WTC11 (cell line): Measurements from ENCODE around the gene AGO3. TPM values are rescaled to one million over a fixed set of nuclear protein-coding genes. Genes with fewer than 3 reads are reported as not detected.

ENCODE experiments used
- ATAC-seq: fragments of 200-7000 bp; cut with Tn5 transposase; 2 replicates; pipeline ENCODE4 v1.10.0; 2021; ENCODE audit warnings: mild to moderate bottlenecking, moderate library complexity
- CTCF ChIA-PET: fragments of 300-600 bp; sonication (Branson Sonifier 250); formaldehyde crosslinking; loops from one replicate; lab custom pipeline; 2021; ENCODE audit warnings: antibody characterized with exemption; lab: Charles Lee
- POLR2A ChIA-PET: fragments of 350-600 bp; sonication (Branson Sonifier 250); formaldehyde crosslinking; loops from one replicate; lab custom pipeline; 2021; ENCODE audit warnings: antibody characterized with exemption; lab: Charles Lee
- DNase-seq: peaks from one replicate; pipeline ENCODE4 v3.0.0; 2021; ENCODE audit warnings: low spot score
- H3K27ac Mint-ChIP-seq: 2 replicates; pipeline ENCODE4 v1.8.0; 2021; ENCODE audit warnings: mixed read lengths
- H3K27me3 Mint-ChIP-seq: 2 replicates; pipeline ENCODE4 v1.8.0; 2021; ENCODE audit warnings: low read depth, mild to moderate bottlenecking, moderate library complexity, mixed read lengths
- H3K36me3 Mint-ChIP-seq: 2 replicates; pipeline ENCODE4 v1.8.0; 2021; ENCODE audit warnings: mixed read lengths
- H3K4me1 Mint-ChIP-seq: 2 replicates; pipeline ENCODE4 v1.8.0; 2022; ENCODE audit warnings: mixed read lengths
- H3K4me3 Mint-ChIP-seq: 2 replicates; pipeline ENCODE4 v1.8.0; 2021; ENCODE audit warnings: mild to moderate bottlenecking, moderate library complexity, mixed read lengths
- H3K9me3 Mint-ChIP-seq: 2 replicates; pipeline ENCODE4 v1.8.0; 2021; ENCODE audit warnings: mixed read lengths
- ATF6 ChIP-seq: sonication (generic); formaldehyde crosslinking; IDR thresholded peaks from 2 replicates; pipeline ENCODE4 v1.8.1; 2023; ENCODE audit warnings: mild to moderate bottlenecking, missing genetic modification reagents
- CBFB ChIP-seq: sonication (generic); formaldehyde crosslinking; IDR thresholded peaks from 2 replicates; pipeline ENCODE4 v1.8.1; 2022; ENCODE audit warnings: mild to moderate bottlenecking, low read depth, missing genetic modification reagents
- CREM ChIP-seq: sonication (generic); formaldehyde crosslinking; IDR thresholded peaks from 2 replicates; pipeline ENCODE4 v1.8.1; 2022; ENCODE audit warnings: mild to moderate bottlenecking, missing genetic modification reagents, moderate library complexity
- CTCF ChIP-seq: fragments of 200-600 bp; IDR thresholded peaks from 2 replicates; pipeline ENCODE4 v1.8.0; 2022; ENCODE audit warnings: antibody characterized with exemption
- ERG ChIP-seq: fragments of 250-450 bp; sonication (Bioruptor Pico); IDR thresholded peaks from 2 replicates; pipeline ENCODE4 v1.8.0; 2021; ENCODE audit warnings: mild to moderate bottlenecking
- FOXJ3 ChIP-seq: sonication (generic); formaldehyde crosslinking; IDR thresholded peaks from 2 replicates; pipeline ENCODE4 v1.9.0; 2021; ENCODE audit warnings: missing genetic modification reagents, mild to moderate bottlenecking, borderline replicate concordance
- IRF2 ChIP-seq: sonication (generic); formaldehyde crosslinking; IDR thresholded peaks from 2 replicates; pipeline ENCODE4 v1.8.0; 2022; ENCODE audit warnings: low read depth, missing genetic modification reagents, borderline replicate concordance
- KAT7 ChIP-seq: sonication (generic); formaldehyde crosslinking; IDR thresholded peaks from 2 replicates; pipeline ENCODE4 v1.8.1; 2023; ENCODE audit warnings: missing genetic modification reagents, mild to moderate bottlenecking, borderline replicate concordance
- MLX ChIP-seq: sonication (generic); formaldehyde crosslinking; IDR thresholded peaks from 2 replicates; pipeline ENCODE4 v1.8.1; 2023; ENCODE audit warnings: mild to moderate bottlenecking, missing genetic modification reagents, moderate library complexity
- MYBL2 ChIP-seq: sonication (generic); formaldehyde crosslinking; IDR thresholded peaks from 2 replicates; pipeline ENCODE4 v1.8.1; 2023; ENCODE audit warnings: mild to moderate bottlenecking, moderate library complexity, missing genetic modification reagents
- NFATC4 ChIP-seq: fragments of 250-450 bp; sonication (Bioruptor Pico); IDR thresholded peaks from 2 replicates; pipeline ENCODE4 v1.9.0; 2021; ENCODE audit warnings: mild to moderate bottlenecking
- ZNF423 ChIP-seq: fragments of 250-450 bp; sonication (Bioruptor Pico); IDR thresholded peaks from 2 replicates; pipeline ENCODE4 v2.1.2; 2022; ENCODE audit warnings: mild to moderate bottlenecking, moderate library complexity
- total RNA-seq: library from RNA; stranded (reverse); gene quantifications from 3 replicates; pipeline ENCODE4 v1.2.3, GENCODE V29; 2021
- TF ChIP-seq, protein P1 (sequence below): fragments of 250-450 bp; sonication (Bioruptor Pico); IDR thresholded peaks from 2 replicates; pipeline ENCODE4 v2.1.2; 2022; ENCODE audit warnings: mild to moderate bottlenecking, moderate library complexity
- TF ChIP-seq, protein P2 (sequence below): sonication (generic); formaldehyde crosslinking; IDR thresholded peaks from 2 replicates; pipeline ENCODE4 v1.8.0; 2022; ENCODE audit warnings: mild to moderate bottlenecking, missing genetic modification reagents
- TF ChIP-seq, protein P3 (sequence below): sonication (generic); formaldehyde crosslinking; IDR thresholded peaks from 2 replicates; pipeline ENCODE4 v1.8.1; 2022; ENCODE audit warnings: low read depth, mild to moderate bottlenecking, moderate library complexity, missing genetic modification reagents, borderline replicate concordance
- TF ChIP-seq, protein P4 (sequence below): sonication (generic); formaldehyde crosslinking; conservative IDR thresholded peaks from 2 replicates; pipeline ENCODE4 v1.8.1; 2023; ENCODE audit warnings: mild to moderate bottlenecking, low read depth, missing genetic modification reagents, moderate library complexity

Gene AGO3
- total RNA-seq, 1 experiment from 2014 or later, result 26.8 TPM

DNA sequence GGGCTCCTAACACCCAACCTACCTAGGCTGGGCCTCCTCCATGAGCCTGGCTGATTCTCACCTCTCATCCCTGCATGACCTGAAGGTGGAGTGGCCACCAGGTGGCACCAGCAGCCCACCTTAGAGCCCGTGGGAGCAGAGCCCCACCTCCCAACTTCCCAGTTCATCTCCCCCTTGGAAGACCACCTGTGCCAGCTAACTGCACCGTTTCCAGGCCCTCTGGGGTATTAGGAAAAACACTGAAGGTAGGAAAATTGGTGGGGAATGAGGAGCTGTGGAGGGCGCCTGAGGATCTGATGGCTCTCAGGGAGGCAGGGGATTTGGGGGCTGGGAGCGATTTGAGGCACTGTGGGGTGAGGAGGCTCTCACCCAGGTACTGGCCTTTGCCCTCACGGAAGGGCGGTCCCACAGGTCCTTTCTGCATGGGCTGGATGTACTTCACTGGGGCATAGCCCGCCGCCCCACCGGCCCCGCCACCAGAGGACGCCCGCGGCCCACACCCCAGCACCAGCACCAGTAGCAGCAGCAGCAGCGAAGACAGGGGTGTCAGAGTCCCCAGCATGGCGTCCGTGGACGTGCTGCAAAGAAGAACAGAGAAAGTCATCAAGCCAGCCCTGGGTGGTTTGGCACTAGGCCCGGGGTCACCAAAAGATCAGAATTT lies 168.9 kb downstream of the AGO3 start:
- TF ChIP-seq ATF6 (CRISPR knock-in tag), result no peak
- TF ChIP-seq NFATC4 (CRISPR knock-in tag), result no peak
- TF ChIP-seq CBFB (CRISPR knock-in tag), result no peak
- TF ChIP-seq ZNF423 (CRISPR knock-in tag), result 0 out of 2 replicates have a peak, but pooled peaks have one; percentile 5
- TF ChIP-seq CREM (CRISPR knock-in tag), result no peak
- no peak for TF ChIP-seq MLX (CRISPR knock-in tag)
- peak; percentile 76 for TF ChIP-seq CTCF
- TF ChIP-seq FOXJ3, result no peak
- TF ChIP-seq, protein P1, sequence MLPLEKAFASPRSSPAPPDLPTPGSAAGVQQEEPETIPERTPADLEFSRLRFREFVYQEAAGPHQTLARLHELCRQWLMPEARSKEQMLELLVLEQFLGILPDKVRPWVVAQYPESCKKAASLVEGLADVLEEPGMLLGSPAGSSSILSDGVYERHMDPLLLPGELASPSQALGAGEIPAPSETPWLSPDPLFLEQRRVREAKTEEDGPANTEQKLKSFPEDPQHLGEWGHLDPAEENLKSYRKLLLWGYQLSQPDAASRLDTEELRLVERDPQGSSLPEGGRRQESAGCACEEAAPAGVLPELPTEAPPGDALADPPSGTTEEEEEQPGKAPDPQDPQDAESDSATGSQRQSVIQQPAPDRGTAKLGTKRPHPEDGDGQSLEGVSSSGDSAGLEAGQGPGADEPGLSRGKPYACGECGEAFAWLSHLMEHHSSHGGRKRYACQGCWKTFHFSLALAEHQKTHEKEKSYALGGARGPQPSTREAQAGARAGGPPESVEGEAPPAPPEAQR (CRISPR knock-in tag), result no peak
- no peak for TF ChIP-seq IRF2 (CRISPR knock-in tag)
- TF ChIP-seq, protein P2, sequence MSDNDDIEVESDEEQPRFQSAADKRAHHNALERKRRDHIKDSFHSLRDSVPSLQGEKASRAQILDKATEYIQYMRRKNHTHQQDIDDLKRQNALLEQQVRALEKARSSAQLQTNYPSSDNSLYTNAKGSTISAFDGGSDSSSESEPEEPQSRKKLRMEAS, result no peak
- TF ChIP-seq, protein P3, sequence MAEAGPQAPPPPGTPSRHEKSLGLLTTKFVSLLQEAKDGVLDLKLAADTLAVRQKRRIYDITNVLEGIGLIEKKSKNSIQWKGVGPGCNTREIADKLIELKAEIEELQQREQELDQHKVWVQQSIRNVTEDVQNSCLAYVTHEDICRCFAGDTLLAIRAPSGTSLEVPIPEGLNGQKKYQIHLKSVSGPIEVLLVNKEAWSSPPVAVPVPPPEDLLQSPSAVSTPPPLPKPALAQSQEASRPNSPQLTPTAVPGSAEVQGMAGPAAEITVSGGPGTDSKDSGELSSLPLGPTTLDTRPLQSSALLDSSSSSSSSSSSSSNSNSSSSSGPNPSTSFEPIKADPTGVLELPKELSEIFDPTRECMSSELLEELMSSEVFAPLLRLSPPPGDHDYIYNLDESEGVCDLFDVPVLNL (CRISPR knock-in tag), result no peak
- TF ChIP-seq ERG (CRISPR knock-in tag), result no peak
- TF ChIP-seq KAT7, result no peak
- TF ChIP-seq, protein P4, sequence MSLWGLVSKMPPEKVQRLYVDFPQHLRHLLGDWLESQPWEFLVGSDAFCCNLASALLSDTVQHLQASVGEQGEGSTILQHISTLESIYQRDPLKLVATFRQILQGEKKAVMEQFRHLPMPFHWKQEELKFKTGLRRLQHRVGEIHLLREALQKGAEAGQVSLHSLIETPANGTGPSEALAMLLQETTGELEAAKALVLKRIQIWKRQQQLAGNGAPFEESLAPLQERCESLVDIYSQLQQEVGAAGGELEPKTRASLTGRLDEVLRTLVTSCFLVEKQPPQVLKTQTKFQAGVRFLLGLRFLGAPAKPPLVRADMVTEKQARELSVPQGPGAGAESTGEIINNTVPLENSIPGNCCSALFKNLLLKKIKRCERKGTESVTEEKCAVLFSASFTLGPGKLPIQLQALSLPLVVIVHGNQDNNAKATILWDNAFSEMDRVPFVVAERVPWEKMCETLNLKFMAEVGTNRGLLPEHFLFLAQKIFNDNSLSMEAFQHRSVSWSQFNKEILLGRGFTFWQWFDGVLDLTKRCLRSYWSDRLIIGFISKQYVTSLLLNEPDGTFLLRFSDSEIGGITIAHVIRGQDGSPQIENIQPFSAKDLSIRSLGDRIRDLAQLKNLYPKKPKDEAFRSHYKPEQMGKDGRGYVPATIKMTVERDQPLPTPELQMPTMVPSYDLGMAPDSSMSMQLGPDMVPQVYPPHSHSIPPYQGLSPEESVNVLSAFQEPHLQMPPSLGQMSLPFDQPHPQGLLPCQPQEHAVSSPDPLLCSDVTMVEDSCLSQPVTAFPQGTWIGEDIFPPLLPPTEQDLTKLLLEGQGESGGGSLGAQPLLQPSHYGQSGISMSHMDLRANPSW, result no peak
- no peak for TF ChIP-seq MYBL2 (CRISPR knock-in tag)
- TF ChIP-seq, all 79 proteins: peak for 2
- Mint-ChIP-seq H3K4me1 (peaks cover 16% of the 10 kb centered on the region), H3K9me3 (no peaks in the 10 kb centered on the region), H3K36me3 (no peaks in the 10 kb centered on the region), H3K4me3 (no peak overlapping the region), H3K27me3 (no peaks in the 10 kb centered on the region), H3K27ac (no peak overlapping the region)
- ChIA-PET CTCF (interaction anchor here (0.6 to 6.2 kb wide), 12 partner anchors 11 to 103 kb away, joined by 3 to 89 read pairs (median 6); partner anchors contain the start of genes MAP7D1 and TRAPPC3), POLR2A (interaction anchor here (0.7 kb wide), 1 partner anchor 49 kb away, joined by 4 read pairs; the partner anchor contains the start of gene TRAPPC3)
- peak; percentile 92 for DNase-seq
- ATAC-seq, result peak; percentile 76
